GM18502 (cell line): ENCODE measurements around the gene NFE2L2.
"Not testable (repeated sequence)": the region's sequence is repeated elsewhere in the genome, so short reads cannot be mapped to it uniquely, and the experiment has no call there.

Experiments used
- ATAC-seq: cut with Tn5 transposase; IDR thresholded peaks from one replicate; pipeline ENCODE4 v1.9.1; 2021; ENCODE audit warnings: mild to moderate bottlenecking; ENCODE audit not compliant: unreplicated experiment, poor library complexity

NFE2L2 gene

DNA sequence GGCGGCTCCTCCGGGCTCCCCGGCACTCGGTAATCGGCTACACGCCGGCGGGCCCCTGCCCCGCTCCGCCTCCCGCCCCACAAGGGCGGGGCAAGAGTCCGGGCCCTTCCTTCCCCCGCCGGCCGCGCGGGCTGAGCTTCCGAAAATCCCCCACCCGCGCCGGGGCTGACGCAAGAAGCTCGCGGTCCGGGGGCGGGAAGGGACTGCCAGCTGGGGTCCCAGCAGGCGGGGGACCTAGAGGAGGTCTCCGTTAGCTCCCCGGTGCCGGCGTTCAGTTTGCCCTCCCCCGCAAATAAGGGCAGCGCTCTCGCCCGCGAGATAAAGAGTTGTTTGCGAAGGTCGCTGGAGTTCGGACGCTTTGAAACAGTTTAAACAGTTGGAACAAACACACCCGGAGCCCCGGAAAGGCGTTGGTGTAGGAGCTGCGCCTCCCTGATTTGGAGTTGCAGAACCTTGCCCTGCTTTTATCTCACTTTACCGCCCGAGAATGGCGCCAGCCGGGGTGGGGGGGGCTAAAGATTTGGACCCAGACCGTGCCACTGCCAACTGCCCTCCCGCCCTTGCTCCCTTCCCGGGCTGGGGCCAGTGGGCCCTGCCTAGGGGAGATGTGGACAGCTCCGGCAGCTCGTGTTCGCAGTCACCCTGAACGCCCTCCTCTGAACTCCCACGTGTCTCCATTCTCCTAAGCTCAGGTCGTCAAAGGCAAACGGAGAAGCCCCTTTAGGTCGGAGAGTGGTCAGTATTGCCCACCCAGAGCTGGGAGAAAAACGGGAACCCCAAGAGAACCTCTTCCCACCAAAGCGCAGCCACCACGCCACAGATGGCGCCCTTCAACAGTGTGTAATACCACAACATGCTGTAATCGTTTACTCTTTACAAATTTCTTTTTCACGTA lies at the start of gene NFE2L2:
NFE2L2 (minus strand) TSS at position 35 of the 895 bp plus-strand sequence. CDS start 151 bp downstream, outside the sequence.
- ATAC-seq = peak; percentile 71

DNA sequence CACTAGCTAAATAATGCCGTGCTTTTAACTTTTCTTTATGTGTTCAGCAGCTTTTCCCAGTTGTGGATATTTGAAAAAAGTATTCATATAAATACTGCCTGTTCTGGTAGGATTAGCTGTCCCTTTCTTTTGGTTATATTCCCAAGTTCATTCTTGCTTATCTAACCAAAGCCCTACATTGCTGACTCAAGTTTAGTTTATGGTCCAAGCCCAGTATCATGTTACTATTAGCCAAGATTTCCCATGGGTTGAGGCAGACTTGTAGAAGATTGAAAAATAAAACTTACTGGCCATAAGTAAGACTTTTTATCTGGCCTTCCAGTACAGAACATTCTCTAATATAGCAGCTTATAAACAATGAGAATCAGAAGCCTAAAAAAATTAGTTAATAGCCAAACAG lies 49.7 kb upstream of the NFE2L2 start:
- ATAC-seq = no peak

DNA sequence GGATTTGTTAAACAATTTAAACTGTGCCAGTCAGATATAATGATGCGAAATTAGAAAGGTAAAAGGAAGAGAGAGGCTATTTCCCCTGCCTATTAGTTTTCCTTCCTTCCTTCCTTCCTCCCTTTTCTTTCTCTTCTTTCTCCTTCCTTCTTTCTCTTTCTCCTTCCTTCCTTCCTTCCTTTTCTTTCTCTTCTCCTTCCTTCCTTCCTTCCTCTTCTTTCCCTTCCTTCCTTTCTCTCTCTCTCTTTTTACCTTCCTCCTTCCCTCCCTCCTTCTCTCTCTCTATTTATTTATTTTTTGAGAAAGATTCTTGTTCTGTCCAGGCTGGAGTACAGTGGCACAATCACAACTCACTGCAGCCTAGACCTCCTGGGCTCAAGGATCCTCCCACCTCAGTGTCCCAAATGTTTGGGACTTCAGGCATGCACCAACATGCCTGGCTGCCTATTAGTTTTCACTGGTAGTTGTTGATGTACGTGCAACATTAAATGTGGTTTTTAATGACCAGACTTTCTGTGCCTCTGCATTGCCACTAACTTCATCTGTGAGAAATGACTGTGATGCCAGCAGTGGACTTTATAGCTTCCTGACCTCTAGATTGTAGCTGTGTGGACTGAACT lies 48.7 kb upstream of the NFE2L2 start:
- no peak for ATAC-seq

DNA sequence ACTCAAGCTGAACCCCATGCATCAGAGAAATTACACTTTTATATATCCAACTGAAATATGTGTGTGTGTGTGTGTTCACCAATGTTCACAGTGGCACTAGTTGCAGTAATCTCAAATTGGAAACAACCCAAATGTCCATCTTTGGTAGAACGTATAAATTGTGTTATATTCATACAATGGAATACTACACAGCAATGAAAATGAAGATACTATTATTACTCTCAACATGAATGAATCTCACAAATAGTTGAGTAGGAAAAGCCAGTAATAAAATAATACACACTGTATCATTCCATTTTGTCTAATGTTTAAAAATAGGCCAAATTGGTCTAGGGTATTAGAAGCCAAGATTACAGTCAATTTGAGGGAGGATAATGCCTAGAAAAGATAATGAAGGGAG lies 48.0 kb upstream of the NFE2L2 start:
- ATAC-seq = no peak

DNA sequence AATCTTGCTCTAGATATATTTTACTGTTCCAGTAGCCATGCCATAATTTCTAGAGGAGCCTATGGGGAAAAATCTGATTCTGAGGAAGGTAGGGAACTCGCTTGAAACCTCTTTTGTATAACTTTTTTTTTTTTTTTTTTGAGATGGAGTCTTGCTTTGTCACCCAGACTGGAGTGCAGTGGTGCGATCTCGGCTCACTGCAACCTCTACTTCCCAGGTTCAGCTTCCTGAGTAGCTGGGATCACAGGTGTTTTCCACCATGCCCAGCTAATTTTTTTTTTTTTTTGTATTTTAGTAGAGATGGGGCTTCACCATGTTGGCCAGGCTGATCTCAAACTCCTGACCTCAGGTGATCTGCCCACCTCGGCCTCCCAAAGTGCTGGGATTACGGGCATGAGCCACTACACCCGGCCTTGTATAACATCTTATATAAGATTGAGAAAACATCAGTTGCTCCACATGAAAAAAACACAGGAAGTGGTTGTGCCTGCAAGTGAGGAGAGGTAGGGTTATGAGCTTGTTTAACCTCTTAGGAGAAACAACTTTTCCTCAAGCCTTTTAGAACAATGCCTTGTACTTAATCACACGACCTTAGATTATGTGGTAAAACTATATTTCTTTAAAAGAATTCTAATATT lies 45.3 kb upstream of the NFE2L2 start:
- ATAC-seq = not testable (repeated sequence)

DNA sequence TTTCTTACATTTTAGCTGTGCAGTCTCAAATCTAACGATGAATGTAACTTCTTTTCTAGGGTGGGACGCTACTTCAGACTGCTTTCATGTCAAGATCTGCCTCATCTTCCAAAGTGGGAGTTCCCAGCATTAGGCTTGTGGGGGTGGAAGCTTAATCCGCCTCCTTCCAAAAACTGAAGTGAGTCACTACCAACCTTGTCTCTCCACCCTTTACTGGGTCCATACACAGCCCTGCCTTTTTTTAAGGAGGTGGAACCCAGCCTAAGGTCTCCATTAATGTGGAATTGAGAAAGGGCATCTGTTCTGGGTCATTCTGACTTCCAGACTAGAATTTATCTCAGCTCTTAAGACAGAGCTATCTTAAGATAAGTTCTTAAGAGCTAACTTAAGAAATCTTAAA lies 42.0 kb upstream of the NFE2L2 start:
- ATAC-seq = no peak

DNA sequence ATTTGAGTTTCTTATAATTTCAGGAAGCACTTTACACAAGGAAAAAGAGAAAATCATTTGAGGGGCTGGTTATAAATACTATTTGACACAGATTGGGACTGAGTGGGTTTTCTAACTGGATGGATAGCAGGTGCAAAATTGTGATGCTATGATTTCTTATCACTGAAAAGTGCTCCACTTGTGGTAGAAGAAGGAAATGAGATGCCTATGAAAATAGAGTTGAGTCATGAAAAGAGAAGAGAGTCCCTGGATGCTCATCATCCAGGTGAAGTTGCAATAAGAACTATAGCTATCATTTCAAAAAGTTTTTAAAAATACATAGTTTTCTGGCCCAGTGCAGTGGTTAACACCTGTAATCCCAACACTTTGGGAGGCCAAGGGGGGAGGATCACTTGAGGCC lies 39.4 kb upstream of the NFE2L2 start:
- no peak for ATAC-seq

DNA sequence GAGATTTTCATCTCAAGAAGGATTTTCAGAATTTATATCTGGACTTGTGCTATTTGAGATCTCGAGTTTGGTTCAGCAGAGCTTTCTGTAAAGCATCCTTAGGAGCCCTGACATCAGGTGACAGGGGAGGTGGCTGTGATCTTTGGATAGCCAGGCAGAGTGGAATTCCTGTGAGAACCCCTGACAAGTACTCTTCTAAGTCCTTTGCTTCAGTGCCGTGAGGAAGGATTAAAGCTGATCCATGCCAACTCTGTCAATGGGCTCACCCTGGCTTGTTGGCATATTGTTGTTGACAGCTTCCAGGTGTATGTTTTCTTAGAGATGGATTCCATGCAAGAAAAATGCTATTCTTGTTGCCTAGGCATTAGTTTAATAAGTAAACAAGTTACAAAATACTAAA lies 38.0 kb upstream of the NFE2L2 start:
- ATAC-seq = no peak

DNA sequence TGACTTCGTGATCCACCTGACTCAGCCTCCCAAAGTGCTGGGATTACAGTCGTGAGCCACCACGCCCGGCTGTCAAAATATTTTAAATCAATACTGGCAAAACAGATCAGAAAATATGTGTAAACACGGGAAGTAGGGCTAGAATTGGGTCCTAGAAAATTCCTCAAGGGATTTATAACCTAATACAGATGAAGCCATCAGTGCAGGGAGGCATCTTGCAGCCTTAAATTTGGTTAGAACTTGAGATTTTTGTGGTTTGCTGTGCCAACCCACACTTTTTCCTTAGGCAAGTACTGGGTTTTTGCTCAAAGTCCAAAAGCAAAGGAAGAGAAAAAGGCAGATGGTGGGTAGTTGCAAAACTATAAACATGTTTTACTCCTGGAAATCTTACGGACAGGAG lies 33.7 kb upstream of the NFE2L2 start:
- no peak for ATAC-seq

DNA sequence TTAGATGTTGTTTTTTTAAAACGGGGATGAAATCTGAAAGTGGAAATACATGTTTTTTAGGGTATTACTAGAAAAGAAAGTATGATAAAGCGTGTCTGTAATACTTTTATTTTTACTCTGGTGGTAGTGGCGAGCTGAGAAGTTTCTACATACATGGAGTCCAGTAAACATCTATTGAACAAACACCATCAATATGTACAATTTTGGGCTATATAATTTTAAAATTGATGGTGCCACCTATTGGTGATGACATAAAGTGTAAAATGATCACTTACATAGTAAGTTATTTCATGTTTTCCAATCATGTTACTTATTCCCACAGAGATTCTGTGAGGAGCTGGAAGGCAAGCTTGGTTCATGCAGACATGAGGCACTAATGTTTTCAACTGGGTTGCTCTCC lies 31.5 kb upstream of the NFE2L2 start:
- peak; percentile 55 for ATAC-seq

DNA sequence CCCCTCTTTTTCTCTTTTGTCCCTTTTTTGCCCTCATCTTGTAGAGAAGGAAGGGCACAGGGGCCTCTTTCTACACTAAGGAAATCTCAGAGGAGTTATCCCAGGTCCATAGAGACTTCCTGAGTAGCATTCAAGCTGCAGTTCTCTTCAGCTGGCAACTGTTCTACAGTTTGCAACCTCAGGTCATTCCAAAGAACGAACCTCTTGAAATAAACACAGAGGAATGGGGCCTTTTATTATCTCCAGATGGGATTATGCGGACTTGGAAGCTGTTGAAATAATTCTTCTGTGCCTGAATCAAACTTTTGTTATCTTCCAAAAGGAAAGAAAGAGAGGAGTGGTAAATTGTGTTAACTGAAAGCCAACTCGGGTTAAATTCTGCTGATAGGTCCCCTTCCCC lies 31.0 kb upstream of the NFE2L2 start:
- ATAC-seq = no peak

DNA sequence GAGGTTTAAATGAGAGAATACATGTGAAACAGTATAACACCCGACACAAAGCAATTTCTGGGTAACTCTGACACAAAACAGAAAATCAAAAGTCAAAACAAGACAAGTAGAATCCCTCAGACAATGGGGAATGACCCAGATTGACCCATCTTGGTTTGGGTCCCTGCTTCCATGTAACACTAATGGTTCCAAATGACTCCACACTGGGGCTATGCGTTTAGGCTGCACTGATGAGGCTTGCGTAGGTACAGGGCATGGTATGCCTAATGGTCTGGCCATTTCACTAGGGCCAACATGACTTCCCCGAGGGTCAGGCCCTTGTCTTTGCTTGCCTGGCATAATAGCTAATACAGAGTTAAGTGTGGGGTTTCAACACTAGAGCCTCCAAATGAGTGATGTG lies 27.2 kb upstream of the NFE2L2 start:
- ATAC-seq = no peak

DNA sequence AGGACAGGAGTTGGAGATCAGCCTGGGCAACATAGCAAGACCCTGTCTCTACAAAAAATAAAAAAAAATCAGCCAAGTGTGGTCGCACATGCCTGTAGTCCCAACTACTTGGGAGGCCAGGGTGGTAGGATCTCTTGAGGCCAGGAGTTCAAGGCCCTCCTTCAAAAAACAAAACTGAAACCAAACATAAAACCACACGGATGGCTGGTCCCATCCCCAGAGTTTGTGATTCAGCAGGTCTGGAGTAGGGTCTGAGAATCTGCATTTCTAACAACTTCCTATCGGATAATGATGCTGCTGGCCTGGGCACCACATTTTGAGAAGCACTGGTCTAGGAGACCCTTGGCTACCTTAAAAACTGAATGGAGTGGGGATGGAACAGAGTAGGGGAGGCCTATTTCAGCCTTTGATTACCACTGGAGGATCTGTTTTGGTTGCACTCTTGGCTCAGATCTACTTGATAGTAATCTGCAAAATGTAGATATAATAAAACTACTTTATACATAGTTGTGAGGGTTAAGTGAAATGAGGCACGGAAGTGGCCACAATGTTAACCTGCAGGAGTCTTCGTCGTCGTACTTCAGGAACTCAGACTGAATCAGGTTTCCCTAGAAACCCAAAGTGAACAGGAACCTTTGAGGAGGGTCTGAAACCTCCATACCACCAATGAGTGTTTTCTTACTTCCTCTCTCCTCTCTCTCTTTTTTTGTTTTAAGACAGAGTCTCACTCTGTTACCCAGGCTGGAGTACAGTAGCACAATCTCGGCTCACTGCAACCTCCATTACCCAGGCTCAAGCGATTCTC lies 25.5 kb upstream of the NFE2L2 start:
- peak; percentile 80 for ATAC-seq

DNA sequence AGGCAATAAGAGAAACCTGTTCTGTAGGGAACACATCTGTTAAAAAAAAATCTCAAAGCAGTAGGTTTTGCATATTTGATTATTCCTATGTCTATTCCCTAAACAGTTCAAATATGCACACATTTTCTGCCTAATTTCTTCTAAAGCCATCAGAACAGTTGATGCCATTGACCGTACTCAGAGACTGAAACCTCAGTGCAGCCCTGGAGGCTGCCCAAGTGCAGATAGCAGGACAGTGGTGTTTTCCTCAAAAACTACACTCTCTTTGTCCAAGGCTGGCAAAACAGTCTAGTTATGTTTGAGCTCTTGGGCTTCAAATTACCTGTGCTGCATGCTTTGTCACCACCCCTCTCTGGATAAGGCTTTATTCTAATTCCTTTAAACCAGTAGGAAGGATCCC lies 23.3 kb upstream of the NFE2L2 start:
- no peak for ATAC-seq

DNA sequence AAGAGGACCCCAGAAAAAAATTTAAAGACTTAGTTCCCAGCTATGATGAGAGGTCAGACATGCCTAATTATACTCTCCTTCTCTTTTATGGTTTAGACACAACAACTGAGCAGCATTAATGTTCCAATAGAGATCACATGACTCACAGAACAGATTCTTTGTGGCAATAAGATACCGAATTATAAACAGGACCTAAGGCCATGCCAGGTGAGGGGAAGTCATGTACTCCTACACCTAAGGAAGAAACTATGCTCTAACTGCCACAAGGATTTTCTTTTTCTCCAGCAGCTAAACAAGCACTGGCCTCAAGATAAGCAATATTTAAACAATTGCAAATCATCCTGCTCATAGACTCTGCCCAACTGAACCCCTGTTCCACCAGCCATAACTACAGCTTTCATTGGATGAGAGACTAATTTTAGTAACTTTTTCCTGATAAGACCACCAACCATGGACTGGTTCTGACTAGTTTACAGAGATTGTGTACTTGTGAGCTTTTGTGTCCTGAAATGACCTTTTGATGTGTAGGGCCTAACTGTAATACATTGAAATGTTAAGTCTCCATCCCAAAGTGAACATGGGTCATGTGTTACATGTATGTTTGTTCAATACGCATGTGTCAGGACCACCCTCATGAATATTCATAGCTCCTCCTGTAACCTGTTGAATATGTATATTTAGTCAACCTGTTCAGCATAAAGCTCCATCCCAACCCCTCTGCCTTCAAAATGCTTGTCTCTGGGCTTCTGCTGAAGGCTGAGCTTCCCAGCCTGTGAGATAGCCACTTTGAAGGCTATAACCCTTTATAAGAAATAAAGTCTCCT lies 21.6 kb upstream of the NFE2L2 start:
- ATAC-seq = no peak

DNA sequence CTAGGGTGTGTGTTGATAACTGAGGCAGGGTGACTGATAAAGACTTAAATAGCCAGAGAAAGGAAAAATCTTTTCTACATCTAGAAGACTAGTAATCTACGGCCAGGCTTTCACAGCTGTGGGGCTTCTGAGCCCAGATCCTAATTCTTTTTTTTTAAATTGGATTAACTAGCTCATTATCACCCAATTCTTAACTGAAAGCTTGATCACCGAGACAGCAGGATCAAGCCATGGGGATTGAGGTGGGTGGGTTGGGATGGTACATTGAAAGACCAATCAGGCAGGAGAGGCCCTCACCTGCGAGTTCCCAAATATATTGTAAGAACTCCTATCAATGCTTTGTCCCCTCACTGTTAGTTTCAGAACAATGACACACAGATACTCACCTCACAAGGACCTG lies 20.0 kb upstream of the NFE2L2 start:
- no peak for ATAC-seq

DNA sequence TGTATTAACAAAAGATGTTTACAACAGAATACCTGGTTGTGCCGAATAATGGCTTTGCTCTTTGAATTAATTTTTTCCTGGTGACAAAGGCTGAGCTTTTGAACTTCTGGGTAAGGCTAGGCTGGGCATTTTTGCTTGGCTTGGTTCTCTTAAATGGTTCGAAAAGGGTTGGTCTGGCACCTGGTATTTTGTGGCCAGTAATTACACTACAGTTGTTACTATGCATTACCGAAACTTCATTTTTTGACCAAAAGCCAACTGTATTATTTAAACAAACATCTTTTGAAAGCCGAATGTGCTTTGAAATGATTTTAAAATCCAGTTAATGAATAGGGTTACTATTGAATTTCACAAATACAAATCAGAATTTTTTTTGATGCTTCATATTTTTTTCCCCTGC lies 19.4 kb upstream of the NFE2L2 start:
- ATAC-seq = no peak

DNA sequence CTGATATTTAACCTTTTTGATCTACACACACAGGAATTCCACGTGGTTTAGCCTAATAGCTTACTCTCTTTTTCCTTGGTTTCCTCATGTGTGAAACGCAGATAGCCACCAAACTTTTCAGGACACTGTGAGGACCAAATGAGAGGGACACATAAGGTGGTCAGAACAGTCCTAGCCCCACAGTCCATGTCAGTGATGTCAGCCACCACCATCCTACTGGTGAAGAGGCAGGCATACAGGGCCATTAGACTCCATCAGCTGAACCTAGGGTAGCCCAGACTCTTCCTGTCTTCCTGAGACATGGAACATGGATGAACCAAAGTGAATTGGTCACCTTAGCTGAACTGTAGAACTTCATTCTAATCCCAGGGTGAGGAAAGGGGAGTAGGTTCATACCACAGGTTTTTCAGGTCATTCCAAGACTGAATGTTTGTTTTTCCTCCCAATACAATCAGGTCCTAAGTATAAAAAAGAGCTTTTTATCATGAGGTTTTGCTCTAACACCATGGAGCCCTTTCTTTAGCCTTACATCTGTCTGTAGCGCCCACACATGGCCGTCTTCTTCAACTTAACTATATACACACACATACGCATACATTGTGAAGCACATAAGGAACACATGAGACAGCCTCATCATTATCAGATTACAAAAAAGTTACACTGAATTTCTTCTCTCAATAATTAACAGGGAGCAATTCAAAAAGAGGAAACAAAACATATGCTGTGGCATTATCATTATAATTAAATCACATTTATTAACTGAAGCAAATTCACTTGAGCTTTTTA lies 18.5 kb upstream of the NFE2L2 start:
- ATAC-seq = no peak

DNA sequence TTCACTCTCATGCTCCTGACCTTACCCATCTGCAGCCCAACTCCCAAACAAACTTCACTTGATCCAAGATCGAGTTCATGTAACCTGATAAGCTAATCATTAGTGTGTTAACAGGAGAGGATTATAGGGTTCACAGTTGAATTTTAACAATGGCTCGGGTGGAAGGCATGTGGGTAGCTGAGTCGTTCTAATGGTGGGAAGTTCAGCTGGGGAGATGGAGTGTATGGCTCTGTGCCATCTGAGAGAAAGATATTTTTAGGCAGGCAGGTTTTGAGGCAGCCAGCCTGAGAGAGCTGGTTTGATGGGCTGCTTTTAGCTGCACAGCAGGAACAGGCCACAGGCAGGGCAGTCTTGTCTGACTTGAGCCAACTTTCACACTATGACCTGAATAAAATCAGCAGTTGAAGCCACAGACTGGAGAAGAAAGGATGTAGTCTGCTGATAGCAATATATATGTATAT lies 17.7 kb upstream of the NFE2L2 start:
- ATAC-seq = peak; percentile 26
